GM21737 (cell line): ENCODE measurements around the gene SIL1.

Source experiments
- ATAC-seq: cut with Tn5 transposase; IDR thresholded peaks from one replicate; pipeline ENCODE4 v1.9.1; 2021; ENCODE audit warnings: mild to moderate bottlenecking, moderate library complexity; ENCODE audit not compliant: unreplicated experiment

SIL1 gene

GRCh38 chr5:138986186-138986800 is 211.9 kb downstream of the SIL1 start:
- no peak for ATAC-seq

GRCh38 chr5:138985683-138986082 is 212.5 kb downstream of the SIL1 start:
- ATAC-seq, result no peak

- no peak for ATAC-seq
Measured at GRCh38 chr5:138985256-138985655, 212.9 kb downstream of the SIL1 start.

GRCh38 chr5:138983984-138984383 is 214.2 kb downstream of the SIL1 start:
- no peak for ATAC-seq

- no peak for ATAC-seq
Measured at GRCh38 chr5:138981586-138981985, 216.6 kb downstream of the SIL1 start.

GRCh38 chr5:138981131-138981530 is 217.0 kb downstream of the SIL1 start:
- no peak for ATAC-seq

- no peak for ATAC-seq
Measured at GRCh38 chr5:138980441-138980840, 217.7 kb downstream of the SIL1 start.

- ATAC-seq, result no peak
Measured at GRCh38 chr5:138979684-138980280, 218.4 kb downstream of the SIL1 start.

- no peak for ATAC-seq
Measured at GRCh38 chr5:138978581-138978980, 219.6 kb downstream of the SIL1 start.

- no peak for ATAC-seq
Measured at GRCh38 chr5:138978080-138978479, 220.1 kb downstream of the SIL1 start.

GRCh38 chr5:138975098-138975847 is 222.9 kb downstream of the SIL1 start:
- ATAC-seq, result no peak

- no peak for ATAC-seq
Measured at GRCh38 chr5:138974227-138975063, 223.7 kb downstream of the SIL1 start.

GRCh38 chr5:138972836-138973235 is 225.3 kb downstream of the SIL1 start:
- no peak for ATAC-seq

GRCh38 chr5:138972230-138972629 is 225.9 kb downstream of the SIL1 start:
- no peak for ATAC-seq

- no peak for ATAC-seq
Measured at GRCh38 chr5:138969323-138970002, 228.7 kb downstream of the SIL1 start.

- ATAC-seq, result no peak
Measured at GRCh38 chr5:138968601-138969000, 229.6 kb downstream of the SIL1 start.

GRCh38 chr5:138967791-138968448 is 230.2 kb downstream of the SIL1 start:
- no peak for ATAC-seq

- ATAC-seq, result no peak
Measured at GRCh38 chr5:138966236-138966985, 231.8 kb downstream of the SIL1 start.

- no peak for ATAC-seq
Measured at GRCh38 chr5:138965626-138966025, 232.5 kb downstream of the SIL1 start.
